Kidney (tissue), 14 donors: Measurements from ENCODE around the gene KCNK7. TPM values are rescaled to one million over a fixed set of nuclear protein-coding genes. Genes with fewer than 3 reads are reported as not detected.

Experiments used
- DNase-seq, 5 donors: peaks; one replicate each; pipeline ENCODE4 v3.0.0-alpha.2; 2013 to 2020
- FAIRE-seq: peaks from 2 replicates; lab custom pipeline; 2012; peaks lifted over from hg19 to GRCh38; lab: Jason Lieb, UNC
- H3K27ac ChIP-seq, 2 donors: one replicate each; pipeline ENCODE4 v1.7.0; 2013; ENCODE audit warnings: low read depth in 2 of 2, low read length in 2 of 2, inconsistent platforms in 1 of 2
- H3K27me3 ChIP-seq: one replicate; pipeline ENCODE4 v1.7.1; 2013; ENCODE audit warnings: low read length, inconsistent platforms; ENCODE audit not compliant: control insufficient read depth, insufficient read depth
- H3K36me3 ChIP-seq, 3 donors: one replicate each; pipeline versions ENCODE4 v1.7.0 to v1.7.1; 2013; ENCODE audit warnings: low read length in 3 of 3, control low read depth in 1 of 3, inconsistent platforms in 1 of 3; ENCODE audit not compliant: insufficient read depth in 3 of 3, control insufficient read depth in 2 of 3
- H3K4me1 ChIP-seq, 3 donors: one replicate each; pipeline versions ENCODE4 v1.7.0 to v1.7.1; 2013; ENCODE audit warnings: low read length in 3 of 3, inconsistent platforms in 1 of 3, low read depth in 1 of 3; ENCODE audit not compliant: control insufficient read depth in 2 of 3, insufficient read depth in 2 of 3
- H3K4me3 ChIP-seq, 3 donors: one replicate each; pipeline versions ENCODE4 v1.7.0 to v1.8.1; 2013; ENCODE audit warnings: low read length in 3 of 3, control low read depth in 1 of 3, inconsistent platforms in 1 of 3
- H3K9ac ChIP-seq, 3 donors: one replicate each; pipeline versions ENCODE4 v1.7.0 to v1.7.1; 2013; ENCODE audit warnings: low read length in 3 of 3, control low read depth in 1 of 3, inconsistent platforms in 1 of 3
- H3K9me3 ChIP-seq, 3 donors: one replicate each; pipeline versions ENCODE4 v1.7.0 to v1.7.1; 2013; ENCODE audit warnings: low read length in 3 of 3, control low read depth in 1 of 3, inconsistent platforms in 1 of 3; ENCODE audit not compliant: control insufficient read depth in 2 of 3, insufficient read depth in 1 of 3
- CTCF ChIP-seq: IDR thresholded peaks from 3 replicates; pipeline ENCODE4 v1.5.1; 2012; ENCODE audit warnings: mild to moderate bottlenecking, moderate library complexity, borderline replicate concordance; ENCODE audit not compliant: insufficient read depth; ENCODE audit errors: extremely low read depth
- intact Hi-C: fragments of 100-400 bp; cut with DNase I; formaldehyde crosslinking; loops from one replicate; pipeline ENCODE4 v1.11.1; 2022
- polyA plus RNA-seq: library from polyadenylated mRNA; stranded (reverse); fragments of 350-450 nt; fragmentation: Illumina TruSeq; extraction: RNeasy Lipid Tissue Mini Kit (QIAGEN cat#74804); gene quantifications from one replicate; pipeline ENCODE4 v1.2.3, GENCODE V29; 2014; ENCODE audit warnings: low read depth, low replicate concordance; ENCODE audit not compliant: insufficient read depth
- total RNA-seq: library from RNA; stranded (reverse); fragmentation: NEBNext Ultra II Directional; extraction: Animal tissue kit (Norgen Biotek cat#: 25700); gene quantifications from one replicate; pipeline ENCODE4 v1.2.1, GENCODE V29; 2021
- donor health status: control.
- donor health status: control.
- donor health status: control.
- donor health status: control.
- donor health status: control.
- donor health status: DM: yes; HTN: yes; CAD: no.
- donor health status: Normal renal cell carcinoma (clear cell type).

KCNK7 gene
- total and polyA plus RNA-seq, 2 donors from 2014 or later: 0.25 TPM; not detected in 1

GRCh38 chr11:65572356-65573051, 23.1 kb downstream of the KCNK7 start, which contains the start of gene FAM89B:
Gene FAM89B, plus strand, starts transcription at chr11:65572538. Its CDS starts 132 bp downstream, at chr11:65572670.
- H3K9ac ChIP-seq: peak within 1 kb of the TSS in 2 of 3 donors; percentile 65 to 94
- peaks cover 3 to 50% (median 32%) of the 10 kb centered on the region in 3 donors for H3K4me1 ChIP-seq
- no peaks in the 10 kb centered on the region for H3K9me3 ChIP-seq
- H3K36me3 ChIP-seq: peaks cover 0 to 2% (median 2%) of the 10 kb centered on the region in 3 donors
- no peak for TF ChIP-seq CTCF
- H3K27ac ChIP-seq: peak within 1 kb of the TSS; percentile 32 to 77
- peak within 1 kb of the TSS; percentile 58 to 90 (median 76) for H3K4me3 ChIP-seq
- DNase-seq: peak; percentile 94 to 97 (median 95)
- H3K27me3 ChIP-seq: no peaks in the 10 kb centered on the region
- no peak for FAIRE-seq
- intact Hi-C loops: no loop called here

GRCh38 chr11:65571940-65572339, 23.7 kb downstream of the KCNK7 start:
- Histone ChIP-seq H3K9ac (no peak overlapping the region), H3K27ac (peak overlapping the region in 1 of 2 donors; percentile 77), H3K9me3 (no peaks in the 10 kb centered on the region), H3K4me1 (peaks cover 3 to 45% (median 32%) of the 10 kb centered on the region in 3 donors), H3K36me3 (peaks cover 0 to 2% (median 2%) of the 10 kb centered on the region in 3 donors), H3K27me3 (no peaks in the 10 kb centered on the region), H3K4me3 (peak overlapping the region; percentile 36 to 47 (median 41))
- FAIRE-seq (no peak), DNase-seq (peak in 2 of 5 donors; percentile 66 to 81)
- TF ChIP-seq CTCF: peak; percentile 20
- intact Hi-C loops: no loop called here

- H3K9me3 ChIP-seq: no peaks in the 10 kb centered on the region
- intact Hi-C loops: no loop called here
- peak in 1 of 5 donors; percentile 60 for DNase-seq
- FAIRE-seq: no peak
- H3K4me3 ChIP-seq: peak overlapping the region in 2 of 3 donors; percentile 90 to 92
- H3K4me1 ChIP-seq: peaks cover 3 to 43% (median 32%) of the 10 kb centered on the region in 3 donors
- H3K27me3 ChIP-seq: no peaks in the 10 kb centered on the region
- H3K27ac ChIP-seq: no peak overlapping the region
- peak overlapping the region in 1 of 3 donors; percentile 94 for H3K9ac ChIP-seq
- H3K36me3 ChIP-seq: peaks cover 0 to 2% (median 2%) of the 10 kb centered on the region in 3 donors
- TF ChIP-seq CTCF: no peak
Measured at GRCh38 chr11:65571420-65571819, 24.2 kb downstream of the KCNK7 start.
